GM23338 (cell line): ENCODE data around the gene DDX31.

Experiments used
- CTCF ChIP-seq, 2 experiments: fragments of 200-600 bp in 1 of 2; sonication (generic) in 1 of 2; conservative IDR thresholded peaks; 2 replicates each; pipeline versions ENCODE4 v1.5.1 to v1.6.1; 2016 to 2017; ENCODE audit warnings: antibody characterized with exemption in 2 of 2, low read depth in 2 of 2, mild to moderate bottlenecking in 2 of 2, moderate library complexity in 1 of 2
- ETS1 ChIP-seq: IDR thresholded peaks from 2 replicates; pipeline ENCODE4 v1.6.1; 2016; ENCODE audit warnings: antibody characterized with exemption
- EZH2 ChIP-seq: fragments of 200-600 bp; sonication (generic); IDR thresholded peaks from one replicate; pipeline ENCODE4 v1.8.0; 2017; ENCODE audit warnings: antibody characterized with exemption, mild to moderate bottlenecking, low read depth; ENCODE audit not compliant: unreplicated experiment
- JUNB ChIP-seq: IDR thresholded peaks from one replicate; pipeline ENCODE4 v1.6.1; 2016; ENCODE audit warnings: antibody characterized with exemption; ENCODE audit not compliant: unreplicated experiment
- POLR2AphosphoS5 ChIP-seq: IDR thresholded peaks from 2 replicates; pipeline ENCODE4 v1.6.1; 2016; ENCODE audit warnings: antibody characterized with exemption, low read depth
- ZNF331 ChIP-seq: fragments of 250-450 bp; sonication (Bioruptor Pico); IDR thresholded peaks from 2 replicates; pipeline ENCODE4 v1.5.0; 2020; ENCODE audit warnings: low read depth, mild to moderate bottlenecking, moderate library complexity
- TF ChIP-seq, protein P1 (sequence below): IDR thresholded peaks from one replicate; pipeline ENCODE4 v1.6.1; 2018; ENCODE audit warnings: antibody characterized with exemption; ENCODE audit not compliant: unreplicated experiment

GRCh38 chr9:132587592-132587955 lies 82.2 kb downstream of the DDX31 start:
- TF ChIP-seq CTCF (conservative IDR thresholded peaks at IDR 0.05; ENCODE audit: low read depth in 2 of 2): no peak
- no peak for TF ChIP-seq ZNF331 (CRISPR knock-in tag)
- TF ChIP-seq POLR2AphosphoS5: no peak
- no peak for TF ChIP-seq EZH2
- no peak for TF ChIP-seq JUNB
- TF ChIP-seq, protein P1, sequence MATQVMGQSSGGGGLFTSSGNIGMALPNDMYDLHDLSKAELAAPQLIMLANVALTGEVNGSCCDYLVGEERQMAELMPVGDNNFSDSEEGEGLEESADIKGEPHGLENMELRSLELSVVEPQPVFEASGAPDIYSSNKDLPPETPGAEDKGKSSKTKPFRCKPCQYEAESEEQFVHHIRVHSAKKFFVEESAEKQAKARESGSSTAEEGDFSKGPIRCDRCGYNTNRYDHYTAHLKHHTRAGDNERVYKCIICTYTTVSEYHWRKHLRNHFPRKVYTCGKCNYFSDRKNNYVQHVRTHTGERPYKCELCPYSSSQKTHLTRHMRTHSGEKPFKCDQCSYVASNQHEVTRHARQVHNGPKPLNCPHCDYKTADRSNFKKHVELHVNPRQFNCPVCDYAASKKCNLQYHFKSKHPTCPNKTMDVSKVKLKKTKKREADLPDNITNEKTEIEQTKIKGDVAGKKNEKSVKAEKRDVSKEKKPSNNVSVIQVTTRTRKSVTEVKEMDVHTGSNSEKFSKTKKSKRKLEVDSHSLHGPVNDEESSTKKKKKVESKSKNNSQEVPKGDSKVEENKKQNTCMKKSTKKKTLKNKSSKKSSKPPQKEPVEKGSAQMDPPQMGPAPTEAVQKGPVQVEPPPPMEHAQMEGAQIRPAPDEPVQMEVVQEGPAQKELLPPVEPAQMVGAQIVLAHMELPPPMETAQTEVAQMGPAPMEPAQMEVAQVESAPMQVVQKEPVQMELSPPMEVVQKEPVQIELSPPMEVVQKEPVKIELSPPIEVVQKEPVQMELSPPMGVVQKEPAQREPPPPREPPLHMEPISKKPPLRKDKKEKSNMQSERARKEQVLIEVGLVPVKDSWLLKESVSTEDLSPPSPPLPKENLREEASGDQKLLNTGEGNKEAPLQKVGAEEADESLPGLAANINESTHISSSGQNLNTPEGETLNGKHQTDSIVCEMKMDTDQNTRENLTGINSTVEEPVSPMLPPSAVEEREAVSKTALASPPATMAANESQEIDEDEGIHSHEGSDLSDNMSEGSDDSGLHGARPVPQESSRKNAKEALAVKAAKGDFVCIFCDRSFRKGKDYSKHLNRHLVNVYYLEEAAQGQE: no peak
- TF ChIP-seq ETS1: no peak
